HepG2 (cell line): ENCODE data around the gene TRAPPC1. TPM values are rescaled to one million over a fixed set of nuclear protein-coding genes. Genes with fewer than 3 reads are reported as not detected.

Source experiments
- BORCS8-MEF2B ChIP-seq: sonication (generic); formaldehyde crosslinking; IDR thresholded peaks from 2 replicates; pipeline ENCODE4 v1.8.0; 2022; ENCODE audit warnings: mild to moderate bottlenecking, missing genetic modification reagents
- IRF2 ChIP-seq: IDR thresholded peaks from 2 replicates; pipeline ENCODE4 v1.6.1; 2018; ENCODE audit warnings: missing genetic modification reagents, missing compliant biosample characterization
- NCOA1 ChIP-seq: sonication (generic); formaldehyde crosslinking; IDR thresholded peaks from 2 replicates; pipeline ENCODE4 v1.9.0; 2021; ENCODE audit warnings: missing genetic modification reagents
- NFAT5 ChIP-seq: sonication (generic); formaldehyde crosslinking; IDR thresholded peaks from 2 replicates; pipeline ENCODE4 v1.4.0; 2020; ENCODE audit warnings: missing genetic modification reagents
- RNF2 ChIP-seq: fragments of 450-650 bp; conservative IDR thresholded peaks from 2 replicates; pipeline ENCODE4 v1.6.1; 2016; ENCODE audit warnings: low read depth
- U2AF2 ChIP-seq: fragments of 200-400 bp; formaldehyde crosslinking; IDR thresholded peaks from 2 replicates; pipeline ENCODE4 v1.6.1; 2017; ENCODE audit warnings: low read depth, mild to moderate bottlenecking, low read length
- ZBTB49 ChIP-seq: sonication (generic); formaldehyde crosslinking; IDR thresholded peaks from 2 replicates; pipeline ENCODE4 v1.4.0; 2020; ENCODE audit warnings: missing genetic modification reagents, borderline replicate concordance
- ZFP82 ChIP-seq: sonication (generic); formaldehyde crosslinking; IDR thresholded peaks from 2 replicates; pipeline ENCODE4 v1.5.1; 2020; ENCODE audit warnings: mild to moderate bottlenecking, missing genetic modification reagents, borderline replicate concordance
- ZNF142 ChIP-seq: sonication (generic); formaldehyde crosslinking; IDR thresholded peaks from 2 replicates; pipeline ENCODE4 v1.4.0; 2020; ENCODE audit warnings: missing genetic modification reagents
- ZNF34 ChIP-seq: sonication (generic); formaldehyde crosslinking; IDR thresholded peaks from 2 replicates; pipeline ENCODE4 v1.4.0; 2020; ENCODE audit warnings: mild to moderate bottlenecking, missing genetic modification reagents, borderline replicate concordance
- ZNF543 ChIP-seq: sonication (generic); formaldehyde crosslinking; IDR thresholded peaks from 2 replicates; pipeline ENCODE4 v1.4.0; 2020; ENCODE audit warnings: mild to moderate bottlenecking, missing genetic modification reagents
- ZNF574 ChIP-seq: sonication (generic); formaldehyde crosslinking; IDR thresholded peaks from 2 replicates; pipeline ENCODE4 v1.4.0; 2020; ENCODE audit warnings: missing genetic modification reagents
- ZNF747 ChIP-seq: sonication (generic); formaldehyde crosslinking; IDR thresholded peaks from 2 replicates; pipeline ENCODE4 v1.8.1; 2023; ENCODE audit warnings: missing genetic modification reagents, mild to moderate bottlenecking, borderline replicate concordance
- ZNF839 ChIP-seq: sonication (generic); formaldehyde crosslinking; IDR thresholded peaks from 2 replicates; pipeline ENCODE4 v1.4.0; 2020; ENCODE audit warnings: missing genetic modification reagents, mild to moderate bottlenecking, borderline replicate concordance
- polyA plus RNA-seq, 8 experiments: library from polyadenylated mRNA; depleted of rRNA in 3 of 8; stranded (reverse) in 7 of 8; unstranded in 1 of 8; fragments of >200 nt; fragmentation: Illumina TruSeq in 4 of 8; extraction: Trizol in 4 of 8; gene quantifications; 2 replicates each; pipeline versions ENCODE4 v1.2.1 to v1.2.3, GENCODE V29; 2011 to 2016; ENCODE audit warnings: low read depth in 4 of 8, missing spikeins in 1 of 8, mixed read lengths in 1 of 8; ENCODE audit not compliant: insufficient read depth in 1 of 8
- total RNA-seq, 5 experiments: library from RNA; depleted of rRNA; stranded (reverse); fragments of >200 nt; fragmentation: Illumina TruSeq; extraction: Trizol; gene quantifications; 2 replicates each; pipeline ENCODE4 v1.2.3, GENCODE V29; 2016; ENCODE audit warnings: low read depth in 1 of 5

Gene TRAPPC1
- total and polyA plus RNA-seq, 2 of the 13 experiments (the other 11 are each of a cell fraction or from before 2014, with no cell fraction given) = 28.1 to 44.9 TPM

DNA sequence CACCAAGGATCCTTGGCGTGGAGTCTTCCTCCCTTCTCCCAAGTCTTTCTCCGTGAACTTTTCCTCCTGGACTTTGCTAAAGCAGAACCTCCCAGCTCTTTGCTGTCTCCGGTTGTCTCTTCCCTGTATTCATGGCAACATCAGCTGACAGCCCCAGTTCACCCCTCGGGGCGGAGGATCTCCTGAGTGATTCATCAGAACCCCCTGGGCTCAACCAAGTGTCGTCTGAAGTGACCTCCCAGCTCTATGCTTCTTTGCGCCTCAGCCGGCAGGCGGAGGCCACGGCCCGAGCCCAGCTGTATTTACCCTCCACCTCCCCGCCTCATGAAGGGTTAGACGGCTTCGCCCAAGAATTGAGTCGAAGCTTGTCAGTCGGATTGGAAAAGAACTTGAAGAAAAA lies 1.2 kb upstream of the TRAPPC1 start (continued):
- TF ChIP-seq ZNF543 (CRISPR knock-in tag) (no peak), BORCS8-MEF2B (CRISPR knock-in tag) (no peak), NCOA1 (CRISPR knock-in tag) (no peak), ZNF142 (CRISPR knock-in tag) (no peak), ZNF839 (CRISPR knock-in tag) (no peak), ZFP82 (CRISPR knock-in tag) (no peak), RNF2 (no peak), ZNF34 (CRISPR knock-in tag) (no peak), ZNF747 (CRISPR knock-in tag) (no peak), NFAT5 (CRISPR knock-in tag) (no peak), U2AF2 (no peak), ZBTB49 (CRISPR knock-in tag) (no peak), ZNF574 (no peak), IRF2 (CRISPR knock-in tag) (0 out of 2 replicates have a peak, but pooled peaks have one; percentile 15)
